Choroid plexus epithelial cell (primary cell): ENCODE measurements around the gene HCCS.

Experiments
- DNase-seq: peaks from one replicate; pipeline ENCODE4 v3.0.0-alpha.2; 2010; ENCODE audit warnings: low read depth
- H3K4me3 ChIP-seq: 2 replicates; pipeline ENCODE4 v1.5.1; 2011; ENCODE audit warnings: low read depth, mild to moderate bottlenecking, control low read depth, low read length, moderate library complexity
- TF ChIP-seq, protein P1 (sequence below): conservative IDR thresholded peaks from 2 replicates; pipeline ENCODE4 v1.5.1; 2011; ENCODE audit warnings: low read depth, mild to moderate bottlenecking, control low read depth, inconsistent platforms, low read length, moderate library complexity

Gene HCCS

DNA sequence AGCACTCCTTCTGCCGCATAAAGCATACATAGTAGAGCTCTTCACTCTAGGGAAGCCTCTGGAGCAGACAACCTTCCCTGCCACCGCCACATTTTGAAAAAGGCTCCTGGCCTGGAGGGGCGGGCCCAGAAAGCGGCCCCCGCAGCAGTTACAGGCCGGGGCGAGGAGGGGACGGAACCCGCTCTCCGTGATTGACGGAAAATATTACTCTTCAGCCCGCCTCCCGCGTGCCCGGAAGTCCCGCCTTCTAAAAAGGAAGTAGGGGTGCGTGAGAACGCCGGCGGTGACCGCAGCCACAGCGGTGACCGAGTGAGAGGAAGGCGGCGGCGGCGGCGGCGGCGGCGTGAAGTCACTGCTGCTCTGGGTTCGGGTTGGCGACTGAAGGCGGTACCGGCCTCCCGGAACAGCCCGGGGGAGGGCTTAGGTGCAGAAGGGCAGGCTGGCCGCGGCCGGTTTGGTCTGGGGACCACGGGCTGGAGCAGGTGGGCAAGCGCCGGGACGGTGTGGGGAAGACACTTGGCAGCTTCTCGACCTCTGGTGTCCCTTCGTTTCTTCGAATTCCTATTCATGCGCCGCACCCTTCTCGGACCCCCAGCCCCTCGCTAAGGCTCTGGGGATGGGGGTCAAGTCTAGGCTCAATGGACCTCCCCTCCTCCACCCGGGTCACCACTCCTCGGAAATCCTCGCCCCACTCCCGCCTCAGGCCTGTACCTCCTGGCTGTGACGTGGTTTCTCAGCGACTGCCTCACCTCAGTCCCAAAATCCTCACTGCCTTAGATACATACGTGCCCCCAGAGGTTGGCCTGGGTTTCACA lies at the start of gene HCCS:
HCCS (plus strand) TSS at position 296 of the 815 bp plus-strand sequence. CDS start 729 bp downstream, outside the sequence.
- H3K4me3 ChIP-seq: peak within 1 kb of the TSS; percentile 81
- peak; percentile 78 for DNase-seq
- TF ChIP-seq, protein P1, sequence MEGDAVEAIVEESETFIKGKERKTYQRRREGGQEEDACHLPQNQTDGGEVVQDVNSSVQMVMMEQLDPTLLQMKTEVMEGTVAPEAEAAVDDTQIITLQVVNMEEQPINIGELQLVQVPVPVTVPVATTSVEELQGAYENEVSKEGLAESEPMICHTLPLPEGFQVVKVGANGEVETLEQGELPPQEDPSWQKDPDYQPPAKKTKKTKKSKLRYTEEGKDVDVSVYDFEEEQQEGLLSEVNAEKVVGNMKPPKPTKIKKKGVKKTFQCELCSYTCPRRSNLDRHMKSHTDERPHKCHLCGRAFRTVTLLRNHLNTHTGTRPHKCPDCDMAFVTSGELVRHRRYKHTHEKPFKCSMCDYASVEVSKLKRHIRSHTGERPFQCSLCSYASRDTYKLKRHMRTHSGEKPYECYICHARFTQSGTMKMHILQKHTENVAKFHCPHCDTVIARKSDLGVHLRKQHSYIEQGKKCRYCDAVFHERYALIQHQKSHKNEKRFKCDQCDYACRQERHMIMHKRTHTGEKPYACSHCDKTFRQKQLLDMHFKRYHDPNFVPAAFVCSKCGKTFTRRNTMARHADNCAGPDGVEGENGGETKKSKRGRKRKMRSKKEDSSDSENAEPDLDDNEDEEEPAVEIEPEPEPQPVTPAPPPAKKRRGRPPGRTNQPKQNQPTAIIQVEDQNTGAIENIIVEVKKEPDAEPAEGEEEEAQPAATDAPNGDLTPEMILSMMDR: peak; percentile 16

DNA sequence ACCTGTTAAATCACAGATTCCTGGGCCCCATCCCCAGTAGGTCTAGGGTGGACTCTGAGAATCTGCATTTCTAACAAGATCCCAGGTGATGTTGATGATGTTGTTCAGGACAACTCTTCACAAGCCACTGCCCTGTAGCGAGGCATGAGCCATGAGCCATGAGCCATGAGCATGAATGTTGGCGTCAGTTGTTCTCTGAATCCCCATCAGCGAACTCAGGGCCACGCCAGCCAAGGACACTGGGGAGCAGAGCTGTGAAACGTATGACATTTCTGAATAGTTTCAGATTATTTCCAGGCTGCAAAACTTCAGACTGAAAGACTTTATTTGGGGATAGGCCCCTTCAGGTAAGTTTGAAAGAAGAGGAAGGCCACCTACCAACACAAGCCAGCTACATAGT lies 46.9 kb upstream of the HCCS start:
- TF ChIP-seq, protein P1: no peak
- H3K4me3 ChIP-seq: no peak overlapping the region
- no peak for DNase-seq

DNA sequence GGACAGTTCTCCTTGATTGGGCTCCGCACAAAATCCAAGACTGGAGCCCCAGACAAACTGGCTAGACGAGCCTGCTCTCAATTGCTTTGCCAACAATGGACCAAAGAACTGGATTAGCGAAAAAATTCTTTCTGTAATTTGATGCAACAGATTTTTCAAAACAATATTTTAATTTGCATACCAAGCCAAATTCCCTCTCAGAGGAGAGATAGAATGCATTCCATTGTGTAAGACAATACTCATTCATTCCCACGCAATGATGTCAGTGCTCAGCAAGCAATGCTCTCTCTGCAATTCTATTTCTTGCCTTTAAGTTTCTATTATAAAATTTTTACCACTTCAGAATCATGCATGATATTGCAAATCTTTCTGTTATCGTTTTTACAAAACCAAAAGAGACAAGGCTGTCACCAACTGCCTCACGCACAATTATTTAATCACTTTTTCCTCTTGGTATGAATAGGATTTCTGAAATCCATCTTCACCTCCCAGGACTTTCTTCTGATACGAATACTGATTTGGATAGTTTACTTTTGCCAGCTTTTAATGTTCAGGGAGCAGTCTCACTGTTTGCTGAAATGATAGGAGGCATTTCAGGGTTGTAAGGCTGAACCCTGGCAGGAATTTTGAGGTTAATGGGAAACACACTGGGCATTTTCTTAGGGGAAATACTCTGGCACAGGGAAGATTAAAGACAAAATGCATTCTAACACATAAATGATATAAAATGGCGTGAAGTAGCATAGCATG lies 46.1 kb upstream of the HCCS start:
- TF ChIP-seq, protein P1: no peak
- H3K4me3 ChIP-seq: no peak overlapping the region
- DNase-seq: peak; percentile 78

DNA sequence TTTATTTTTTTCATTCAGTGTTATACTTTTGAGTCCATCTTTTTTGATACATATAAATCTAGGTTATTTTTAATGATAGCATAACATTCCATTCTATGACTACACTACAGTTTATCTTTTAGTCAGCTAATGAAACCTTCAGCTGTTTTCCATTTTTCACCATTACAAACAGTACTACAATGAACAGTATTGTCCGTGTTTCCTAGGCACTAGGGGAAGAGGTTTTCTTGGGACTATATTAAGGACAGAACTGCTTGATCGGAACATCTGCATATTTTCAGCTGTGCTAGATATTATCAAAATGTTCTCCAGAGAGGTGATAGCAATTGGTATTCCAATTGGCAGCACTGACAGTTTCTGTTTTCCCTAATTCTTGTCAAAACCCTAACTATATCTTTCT lies 44.3 kb upstream of the HCCS start:
- TF ChIP-seq, protein P1: no peak
- no peak for DNase-seq
- H3K4me3 ChIP-seq: no peak overlapping the region

DNA sequence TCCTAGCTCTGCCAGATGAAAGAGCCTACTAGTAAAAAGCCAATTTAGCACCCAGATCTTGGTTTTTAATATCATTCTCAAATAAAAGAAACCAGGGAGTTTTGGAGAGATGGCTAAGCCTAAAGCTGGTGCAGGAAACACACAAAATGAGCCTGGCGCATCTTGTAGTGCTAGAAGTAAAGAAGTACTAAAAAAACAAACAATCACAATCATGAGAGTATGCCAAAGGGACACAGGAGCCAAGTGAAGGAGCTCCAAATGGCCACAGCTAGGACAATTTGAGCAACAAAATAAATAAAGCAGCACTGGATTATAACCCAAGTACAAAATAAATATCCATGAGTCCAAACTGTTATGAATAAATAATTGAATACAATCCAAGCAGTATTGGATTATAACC lies 37.8 kb upstream of the HCCS start:
- H3K4me3 ChIP-seq: no peak overlapping the region
- DNase-seq: no peak
- TF ChIP-seq, protein P1: no peak

DNA sequence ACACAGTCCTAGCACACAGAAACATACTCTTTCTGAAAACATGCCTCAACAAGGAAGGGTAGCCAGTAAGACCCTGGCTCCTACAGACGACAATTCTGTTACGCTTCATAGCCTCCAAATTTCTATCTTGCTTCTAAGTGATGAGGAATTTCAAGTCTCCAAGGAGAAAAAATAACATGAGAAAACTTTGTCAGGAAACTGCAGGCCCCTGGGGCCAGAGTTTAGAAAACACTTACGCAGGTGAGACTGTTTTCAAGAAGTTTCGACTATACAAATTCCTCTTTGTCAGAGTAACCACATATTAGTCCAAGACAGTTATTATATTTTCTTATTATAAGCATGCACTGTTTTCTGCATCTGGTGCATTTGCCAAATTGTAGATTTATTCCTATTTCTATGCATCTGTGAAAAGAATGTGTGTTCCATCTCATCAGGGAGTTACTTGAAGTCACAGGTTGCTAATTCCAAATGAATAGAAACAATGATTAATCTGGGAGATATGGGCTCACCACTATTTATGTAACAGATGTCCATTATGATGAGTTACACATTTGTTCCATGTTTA lies 30.3 kb upstream of the HCCS start:
- H3K4me3 ChIP-seq: no peak overlapping the region
- no peak for DNase-seq
- TF ChIP-seq, protein P1: no peak
